ENCODE results near the gene GPR18.
"Not testable (repeated sequence)": the region's sequence is repeated elsewhere in the genome, so short reads cannot be mapped to it uniquely, and the experiment has no call there.

Gene GPR18

DNA sequence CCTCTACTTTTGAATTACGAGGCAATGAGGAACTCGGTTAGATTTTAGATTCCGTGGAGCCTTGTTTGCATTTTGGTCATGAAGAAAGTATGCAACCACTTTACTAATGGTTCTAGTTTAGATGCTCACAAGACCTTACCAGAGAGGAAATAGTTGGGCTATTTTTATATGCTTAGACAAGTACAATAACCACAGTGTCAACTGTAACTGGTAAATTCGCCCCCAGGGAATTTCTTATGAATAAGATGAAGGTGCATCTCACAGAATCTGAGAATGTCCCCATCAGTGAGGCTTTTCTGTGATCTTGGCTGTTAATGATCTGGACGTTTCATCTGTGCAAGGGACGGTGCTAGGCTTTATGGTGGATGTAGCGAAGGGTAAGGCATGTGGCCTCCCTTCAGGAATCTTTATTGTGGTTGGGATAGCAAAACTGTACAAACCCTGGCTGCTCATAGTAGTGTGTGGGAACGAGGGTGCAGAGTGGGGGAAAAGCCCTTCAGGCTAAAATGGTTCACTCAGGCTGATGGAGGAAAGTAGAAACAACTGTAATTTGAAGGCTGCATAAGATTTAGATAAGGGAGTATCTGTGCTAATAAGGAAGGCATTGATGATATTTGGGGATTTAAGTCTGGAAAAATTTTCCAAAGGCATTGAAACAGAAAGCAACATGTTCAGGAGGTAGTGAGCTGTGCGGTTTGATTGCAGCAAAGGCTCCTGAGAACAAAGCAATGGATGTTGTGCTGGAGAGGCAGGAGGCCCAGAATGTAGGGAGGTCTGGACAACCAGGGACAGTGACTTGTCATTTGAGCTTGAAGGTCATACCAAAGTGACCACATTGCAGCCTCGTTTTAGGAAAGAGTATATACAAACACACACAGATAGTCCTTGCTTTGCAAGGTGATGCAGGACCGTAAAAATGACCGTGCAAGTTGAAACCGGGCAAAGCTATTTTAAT, 29.2 kb downstream of the GPR18 start:
- no peak for DNase-seq (ENCODE audit: low spot score)

DNA sequence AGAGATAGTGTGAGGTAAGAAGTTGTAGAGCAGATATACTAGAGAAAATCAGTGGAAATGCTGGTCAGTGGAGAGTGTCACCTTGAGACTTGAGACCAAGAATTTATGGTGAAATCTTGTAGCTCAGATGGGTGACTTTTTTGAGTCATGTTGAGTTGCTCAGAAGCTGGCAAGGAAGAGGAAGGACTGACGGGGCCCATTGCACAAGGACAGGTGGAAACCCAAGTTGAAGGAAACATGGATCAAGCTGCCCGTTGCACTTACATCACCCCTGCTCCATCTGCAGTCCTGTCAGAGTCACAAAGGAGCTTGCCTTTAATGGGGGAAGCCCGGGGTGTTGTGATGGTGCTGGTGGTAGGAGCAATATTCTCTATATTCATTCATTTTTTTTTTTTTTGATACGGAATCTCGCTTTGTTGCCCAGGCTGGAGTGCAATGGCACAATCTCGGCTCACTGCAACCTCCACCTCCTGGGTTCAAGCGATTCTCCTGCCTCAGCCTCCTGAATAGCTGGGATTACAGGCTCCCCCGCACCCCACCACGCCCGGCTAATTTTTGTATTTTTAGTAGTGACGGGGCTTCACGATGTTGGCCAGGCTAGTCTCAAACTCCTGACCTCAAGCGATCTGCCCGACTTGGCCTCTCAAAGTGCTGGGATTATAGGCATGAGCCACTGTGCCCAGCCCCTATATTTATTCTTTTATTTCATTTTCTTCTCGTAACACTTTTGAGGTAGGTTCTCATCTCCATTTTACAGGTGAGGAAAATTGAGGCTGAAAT, 30.1 kb downstream of the GPR18 start:
- DNase-seq (ENCODE audit: low spot score): no peak

DNA sequence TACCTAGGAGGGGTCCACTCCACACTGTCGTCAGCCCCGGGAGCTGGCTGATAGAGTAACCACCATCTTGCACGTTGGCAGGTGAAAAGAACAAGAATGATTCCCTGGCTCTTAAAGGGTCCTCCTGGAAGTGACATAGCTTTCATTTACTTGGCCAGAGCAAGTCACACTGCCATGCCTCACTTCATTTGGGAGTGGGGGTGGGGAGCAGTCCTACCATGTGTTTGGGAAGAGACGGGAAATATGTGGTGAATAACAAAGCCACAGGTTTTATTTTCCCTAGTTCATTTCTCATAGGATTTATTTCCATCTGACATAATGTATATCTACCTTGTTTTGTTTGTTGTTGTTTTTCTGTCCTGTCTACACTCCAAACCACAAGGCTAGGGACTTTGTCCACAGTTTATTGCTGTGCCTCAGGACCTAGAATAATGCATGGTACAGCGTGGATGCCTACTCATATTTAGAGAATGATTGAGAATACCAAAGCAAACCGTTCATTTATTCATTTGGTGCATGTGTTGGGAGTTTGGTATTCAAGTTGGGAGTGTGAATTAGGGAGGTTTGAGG, 30.8 kb downstream of the GPR18 start:
- DNase-seq (ENCODE audit: low spot score): no peak

DNA sequence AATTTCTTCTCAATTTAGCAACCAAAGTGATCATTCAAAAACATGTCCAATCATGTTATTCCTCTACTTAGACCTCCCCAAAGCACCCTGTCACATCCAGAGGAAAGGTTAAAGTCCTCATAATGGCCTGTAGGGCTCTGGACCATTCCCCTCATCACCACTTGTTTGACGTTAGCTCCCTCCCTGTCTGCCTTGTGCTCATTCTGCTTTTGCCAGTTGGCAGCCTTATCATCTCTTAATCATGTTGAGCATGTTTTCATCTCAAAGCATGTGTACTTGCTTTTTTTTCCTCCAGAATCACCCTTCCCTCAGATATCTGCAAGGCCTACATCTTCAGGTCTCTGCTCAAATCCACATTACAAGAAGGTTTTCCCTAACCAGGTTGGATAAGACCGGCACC, 31.7 kb downstream of the GPR18 start:
- DNase-seq (ENCODE audit: low spot score): no peak

DNA sequence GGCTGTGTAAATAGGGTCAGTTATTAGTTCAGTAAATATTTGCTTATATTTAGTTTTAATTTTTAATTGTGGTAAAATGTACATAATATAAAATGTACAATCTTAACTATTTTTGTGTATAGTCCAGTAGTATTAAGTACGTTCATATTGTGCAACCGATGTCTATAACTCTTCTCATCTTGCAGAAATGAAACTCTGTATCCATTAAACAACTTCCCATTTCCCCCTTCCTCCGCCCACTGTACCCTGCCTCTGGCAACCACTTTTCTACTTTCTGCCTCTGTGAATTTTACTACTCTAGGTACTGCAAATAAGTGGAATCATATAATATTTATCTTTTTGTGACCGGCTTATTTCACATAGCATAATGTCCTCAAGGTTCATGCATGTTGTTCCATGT, 33.1 kb downstream of the GPR18 start:
- DNase-seq (ENCODE audit: low spot score): no peak

DNA sequence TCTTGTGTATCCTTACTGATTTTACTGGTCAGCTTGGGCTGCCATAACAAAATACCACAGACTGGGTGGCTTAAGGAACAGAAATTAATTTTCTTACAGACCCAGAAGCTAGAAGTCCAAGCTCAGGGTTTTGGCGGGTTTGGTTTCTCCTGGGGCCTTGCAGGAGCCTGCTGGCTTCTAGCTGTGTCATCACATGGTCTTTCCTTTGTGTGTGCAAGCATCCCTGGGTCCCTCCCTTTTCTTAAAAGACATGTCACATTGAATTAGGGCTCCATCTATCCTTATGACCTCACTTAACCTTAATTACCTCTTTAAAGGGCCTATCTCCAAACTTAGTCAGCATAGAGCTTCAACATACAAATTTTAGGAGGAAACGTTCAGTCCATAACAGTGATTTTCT, 34.2 kb downstream of the GPR18 start:
- no peak for DNase-seq (ENCODE audit: low spot score)

DNA sequence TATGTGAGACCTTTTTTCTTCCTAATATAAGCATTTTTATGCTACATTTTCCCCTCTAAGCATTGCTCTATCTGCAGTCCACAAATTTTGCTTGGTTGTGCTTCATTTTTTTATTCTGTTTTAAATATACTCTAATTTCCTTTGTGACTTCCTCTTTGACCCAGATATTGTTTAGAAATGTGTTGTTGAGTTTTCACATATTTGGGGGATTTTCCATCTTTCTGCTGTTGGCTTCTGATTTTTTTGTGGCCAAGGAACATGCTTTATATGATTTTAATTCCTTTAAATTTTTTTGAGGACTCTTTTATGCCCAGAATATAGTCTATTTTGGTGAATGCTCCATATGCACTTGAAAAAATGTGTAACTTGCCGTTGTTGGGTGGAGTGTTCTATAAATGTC, 34.6 kb downstream of the GPR18 start:
- DNase-seq (ENCODE audit: low spot score): no peak

DNA sequence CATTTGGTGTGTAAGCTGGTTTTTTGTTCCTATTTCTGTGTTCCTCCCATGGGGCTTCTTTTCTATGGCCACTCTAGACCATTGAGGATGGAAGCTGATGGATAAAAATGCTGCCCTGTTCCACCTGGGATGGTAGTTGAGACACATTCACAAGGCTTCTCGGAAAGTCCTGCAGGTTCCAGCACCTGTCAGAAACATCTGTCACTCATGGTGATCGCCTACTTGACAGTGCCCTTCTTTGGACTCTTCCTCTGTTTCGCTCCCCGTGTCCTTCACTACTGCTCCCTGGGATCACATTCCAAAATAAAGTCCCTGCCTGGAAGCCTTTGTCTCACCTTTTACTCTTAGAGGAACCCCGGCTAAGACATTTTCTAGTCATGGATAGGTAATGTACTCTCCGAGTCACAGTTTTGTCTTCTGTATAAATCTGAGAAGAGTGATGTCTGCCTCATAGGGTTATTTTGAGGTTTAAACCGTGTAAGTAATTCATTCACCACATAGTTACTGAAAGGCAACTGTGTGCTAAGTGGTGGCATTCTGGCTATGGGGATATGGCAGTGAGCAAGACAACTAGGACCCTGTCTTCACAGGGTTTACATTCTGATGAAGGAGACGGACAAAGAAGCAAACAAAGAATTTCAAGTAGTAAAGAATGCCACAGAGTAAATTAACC, 36.5 kb downstream of the GPR18 start:
- DNase-seq (ENCODE audit: low spot score): no peak

DNA sequence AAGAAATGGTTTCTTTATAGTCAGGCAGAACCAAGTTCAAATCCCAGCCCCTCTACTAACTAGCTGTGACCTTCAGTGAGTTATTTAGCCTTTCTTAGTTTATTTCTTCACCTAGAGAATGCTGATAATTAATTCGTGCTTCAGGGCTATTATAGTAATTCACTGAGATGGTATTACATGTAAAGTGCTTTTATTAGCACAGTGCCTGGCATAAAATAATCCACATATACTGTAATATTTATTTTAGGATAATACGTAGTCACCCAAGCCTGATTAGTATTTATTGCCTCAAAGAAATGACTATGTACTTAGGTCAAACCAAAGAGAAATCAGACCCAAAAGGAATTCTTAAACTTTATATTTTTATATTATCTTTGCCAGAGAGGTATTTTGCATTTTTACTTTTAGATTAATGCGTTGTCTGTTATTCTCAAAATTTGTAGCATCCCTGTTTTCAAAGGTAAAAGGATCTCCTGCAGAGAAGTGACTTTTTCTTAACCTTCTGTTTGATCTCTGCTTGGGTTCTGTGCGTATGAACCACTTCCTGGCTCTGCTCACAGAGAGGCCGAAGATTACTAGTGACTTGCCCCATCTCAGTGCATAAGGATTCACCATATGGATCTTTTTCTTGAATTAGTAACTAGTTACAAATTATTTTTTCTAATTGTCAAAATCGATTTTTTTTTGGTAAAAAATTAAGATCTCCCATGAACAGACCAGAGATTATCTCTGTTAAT, 37.8 kb downstream of the GPR18 start:
- no peak for DNase-seq (ENCODE audit: low spot score)

DNA sequence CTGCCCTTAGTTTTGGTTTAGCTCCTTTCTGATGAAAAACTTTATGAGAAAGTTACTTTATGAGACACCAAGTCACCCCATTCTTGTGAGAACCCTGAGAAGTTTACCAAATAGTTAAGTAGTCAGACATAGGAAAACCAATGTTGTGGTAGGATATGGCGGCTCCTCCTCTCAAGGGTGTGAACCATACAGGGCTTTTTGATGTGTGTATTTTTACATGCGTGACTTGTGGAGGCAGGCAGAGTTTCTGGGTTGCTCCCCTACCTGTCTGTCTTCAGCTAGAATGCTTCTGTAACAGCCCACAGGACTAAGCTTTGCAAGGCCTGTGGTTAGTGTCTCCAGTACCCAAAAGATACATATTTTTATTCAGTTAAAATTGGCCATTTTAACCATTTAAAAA, 39.2 kb downstream of the GPR18 start:
- no peak for DNase-seq (ENCODE audit: low spot score)

DNA sequence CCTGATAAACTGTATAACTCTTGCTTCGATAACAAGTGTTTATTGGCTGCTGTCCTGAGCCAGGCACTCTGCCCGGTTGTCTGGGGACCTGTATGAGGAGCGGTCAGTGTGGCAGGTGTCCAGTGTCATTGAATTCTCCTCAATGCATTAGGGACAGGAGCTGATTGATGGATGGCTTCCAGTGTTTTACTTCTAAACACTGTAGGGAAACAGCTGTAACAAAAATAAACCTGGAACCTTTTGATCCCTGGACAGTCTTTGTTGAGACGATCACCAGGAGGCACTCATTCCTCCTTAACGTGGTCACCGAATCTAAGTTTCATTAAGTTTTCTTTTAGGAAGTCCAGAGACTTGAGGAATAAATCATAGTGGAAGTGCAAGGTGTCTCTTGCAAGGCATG, 39.6 kb downstream of the GPR18 start:
- no peak for DNase-seq (ENCODE audit: low spot score)

DNA sequence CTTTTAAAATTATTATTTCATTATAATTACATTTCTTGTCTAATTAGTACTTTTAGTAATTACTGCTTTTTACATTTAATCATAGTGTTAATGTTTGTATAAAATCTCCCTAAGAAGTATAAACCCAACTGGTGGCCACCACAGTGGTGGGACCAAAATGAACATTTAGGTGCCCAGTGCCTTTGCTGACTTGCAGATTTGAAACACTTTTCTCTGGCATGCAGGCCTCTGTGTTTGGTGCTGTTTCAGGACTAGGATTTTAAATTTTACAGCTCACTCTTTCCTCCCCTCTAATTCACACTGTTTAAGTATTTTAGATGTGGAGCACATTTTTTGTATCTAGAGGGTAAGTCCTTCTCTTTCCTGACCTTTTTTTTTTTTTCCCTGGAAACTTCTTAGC, 40.1 kb downstream of the GPR18 start:
- DNase-seq (ENCODE audit: low spot score): no peak

DNA sequence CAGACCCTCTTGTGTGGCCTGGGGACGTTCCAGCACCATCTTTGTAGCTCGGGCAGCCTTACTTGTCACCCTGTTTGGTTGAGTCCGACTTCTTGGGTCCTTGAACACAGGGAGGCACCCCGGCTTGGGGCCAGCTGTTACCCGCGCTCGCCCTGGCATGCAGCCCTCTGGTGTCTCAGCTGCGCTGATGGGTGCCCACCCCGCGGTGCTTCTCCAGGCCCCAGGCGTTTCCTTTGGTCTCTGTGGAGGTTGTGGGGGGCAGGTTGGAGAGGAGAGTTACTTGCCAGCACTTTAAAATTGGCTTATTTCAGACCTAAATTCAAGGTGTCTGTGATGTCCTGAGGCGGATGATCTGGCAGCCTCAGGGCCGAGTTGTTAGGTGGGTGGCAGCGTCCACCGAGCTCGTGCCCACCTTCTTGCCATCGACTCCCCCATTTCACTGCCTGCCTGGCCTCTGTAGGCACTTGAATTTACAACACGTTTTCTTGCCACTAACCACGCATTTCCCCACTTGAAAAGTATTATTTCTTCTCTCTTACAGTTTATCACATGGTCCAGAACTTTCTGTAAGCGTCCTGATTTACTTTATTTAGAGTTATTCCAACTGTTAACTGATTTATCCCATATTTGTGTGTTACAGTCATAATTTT, 40.6 kb downstream of the GPR18 start:
- no peak for DNase-seq (ENCODE audit: low spot score)

DNA sequence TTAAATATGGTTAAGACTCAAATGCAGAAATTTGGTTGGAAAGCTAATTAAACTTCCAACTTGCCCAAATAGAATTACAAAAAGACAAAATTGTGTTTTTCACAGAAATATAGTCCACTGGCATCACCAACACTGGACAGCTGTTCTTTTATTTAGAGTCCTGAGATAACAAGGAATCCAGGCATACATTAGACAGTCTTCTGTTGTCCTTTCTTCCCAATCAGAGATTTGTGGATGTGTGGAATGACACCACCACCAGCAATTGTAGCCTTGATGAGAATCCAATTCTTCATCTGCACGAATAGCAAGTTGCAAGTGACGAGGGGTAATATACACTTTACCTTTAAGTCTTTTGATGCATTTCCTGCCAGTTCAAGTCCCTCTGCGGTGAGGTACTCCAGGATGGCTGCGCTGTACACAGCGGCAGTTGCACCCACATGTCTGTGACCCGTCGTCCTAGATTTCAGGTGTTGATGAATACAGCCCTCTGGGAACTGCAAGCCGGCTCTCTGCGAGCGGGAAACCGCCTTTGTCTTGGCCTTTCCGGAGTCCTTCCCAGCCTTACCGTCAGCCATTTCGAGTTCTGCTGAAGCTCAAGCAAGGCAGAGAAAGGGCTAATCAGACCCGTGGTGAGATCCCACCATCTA, 42.9 kb downstream of the GPR18 start:
- DNase-seq (ENCODE audit: low spot score): no peak

DNA sequence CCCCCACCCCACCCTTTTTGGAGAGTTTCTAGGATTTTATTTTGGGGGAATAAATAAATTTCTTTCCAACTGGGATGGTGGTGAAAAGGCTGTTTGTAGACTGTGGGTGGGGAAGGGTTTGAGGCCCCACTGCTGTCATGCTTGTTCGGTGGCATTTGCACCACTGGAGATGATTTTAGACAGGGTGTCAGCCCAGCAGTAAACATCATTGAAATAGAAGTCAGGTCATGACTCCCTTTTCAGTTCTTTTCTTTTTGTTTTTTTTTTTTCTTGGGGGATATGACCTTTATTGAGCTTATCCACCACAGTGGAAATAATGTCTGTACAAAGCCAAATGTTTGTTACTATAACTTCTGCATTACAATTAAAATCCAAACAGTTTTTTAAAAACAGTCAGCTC, 43.4 kb downstream of the GPR18 start:
- DNase-seq (ENCODE audit: low spot score): no peak

DNA sequence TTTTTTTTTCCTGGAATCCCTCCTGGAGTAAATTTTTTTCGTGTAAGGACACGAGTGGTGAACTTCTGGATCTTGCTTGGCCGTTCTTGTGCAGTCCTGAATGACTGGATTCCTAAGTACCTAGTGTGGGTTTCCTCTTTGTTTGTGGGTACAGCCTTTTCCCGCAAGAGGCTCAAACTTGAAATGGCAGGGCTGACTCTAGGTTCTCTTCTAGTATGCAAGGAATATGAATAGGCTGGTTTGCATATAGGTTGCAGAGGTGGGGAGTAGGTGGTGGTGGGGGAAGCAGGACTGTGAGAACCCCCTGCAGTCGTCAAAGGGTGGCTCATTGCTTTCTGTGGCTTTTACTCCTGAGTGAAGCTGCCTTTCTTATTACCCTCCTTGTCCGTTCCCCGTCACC, 43.9 kb downstream of the GPR18 start:
- DNase-seq (ENCODE audit: low spot score): no peak

DNA sequence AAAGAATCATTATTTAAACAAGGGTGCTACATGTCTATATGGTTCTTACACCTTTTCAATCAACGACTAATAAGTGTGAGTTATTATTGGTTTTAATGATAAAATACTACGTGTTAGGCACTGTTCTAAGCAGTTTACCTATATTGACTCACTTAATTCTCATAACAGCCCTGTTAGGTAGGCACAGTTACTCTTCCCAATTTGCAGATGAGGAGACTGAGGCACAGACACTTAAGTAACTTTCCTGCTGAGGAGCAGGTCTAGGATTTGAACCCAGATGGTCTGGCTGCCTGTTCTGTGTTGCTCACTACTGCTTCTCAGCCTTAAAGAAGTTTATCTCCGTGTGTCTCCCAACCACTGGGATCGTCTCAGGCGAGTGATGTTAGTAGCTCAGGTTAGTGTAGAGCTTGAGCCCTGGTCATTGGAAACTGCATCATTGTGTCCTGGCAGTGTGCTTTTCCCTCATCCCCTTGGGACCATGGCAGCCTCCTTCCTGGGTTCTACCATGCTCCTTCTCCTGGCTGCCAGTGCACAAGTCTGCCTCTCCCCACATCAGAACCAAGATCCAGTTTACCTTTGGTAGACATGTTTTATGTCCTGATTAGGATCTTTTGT, 46.7 kb downstream of the GPR18 start:
- no peak for DNase-seq (ENCODE audit: low spot score)

DNA sequence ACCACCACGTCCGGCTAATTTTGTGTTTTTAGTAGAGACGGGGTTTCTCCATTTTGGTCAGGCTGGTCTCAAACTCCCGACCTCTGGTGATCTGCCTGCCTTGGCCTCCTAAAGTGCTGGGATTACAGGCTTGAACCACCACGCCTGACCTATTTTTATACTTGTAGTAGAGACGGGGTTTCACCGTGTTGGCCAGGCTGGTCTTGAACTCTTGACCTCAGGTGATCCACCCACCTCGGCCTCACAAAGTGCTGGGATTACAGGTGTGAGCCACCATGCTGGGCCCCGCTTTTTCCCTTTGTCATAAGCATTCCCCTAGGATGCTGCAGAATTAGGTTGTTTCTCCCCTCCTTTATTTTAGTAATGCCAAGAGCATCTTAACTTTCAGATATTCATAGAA, 47.6 kb downstream of the GPR18 start:
- not testable (repeated sequence) for DNase-seq (ENCODE audit: low spot score)

DNA sequence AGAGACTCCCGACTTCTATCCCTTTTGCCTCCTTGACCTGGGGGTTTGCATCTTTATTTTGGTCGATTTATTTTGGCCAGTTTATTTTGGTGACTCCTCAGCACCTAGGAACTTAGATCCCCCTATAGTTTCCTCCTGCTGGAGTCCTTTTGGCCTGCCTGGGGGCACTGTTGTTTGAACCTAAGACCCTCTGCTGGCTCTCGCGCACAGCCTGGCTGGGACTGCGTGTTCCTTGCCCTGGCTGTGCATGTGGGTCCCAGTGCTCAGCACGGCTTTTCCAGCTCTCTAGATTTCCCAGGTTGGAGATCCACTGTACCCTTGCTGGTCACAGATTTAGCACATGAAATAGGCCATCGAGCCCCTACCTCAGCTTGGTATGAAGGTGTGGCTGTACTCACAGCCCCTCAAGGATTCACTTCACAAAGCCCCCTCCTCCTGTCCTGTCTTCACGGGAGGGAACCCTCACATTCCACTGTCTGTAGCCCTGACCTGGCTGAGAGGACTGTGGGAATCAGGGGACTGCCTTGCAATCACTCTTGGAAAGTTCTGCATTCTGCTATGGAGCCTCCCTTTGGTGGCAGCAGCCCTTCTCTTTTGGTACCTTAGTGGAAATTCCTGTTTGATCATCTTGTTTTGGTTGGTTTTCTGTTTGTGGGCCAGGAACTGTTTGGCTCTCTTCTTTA, 49.2 kb downstream of the GPR18 start:
- DNase-seq (ENCODE audit: low spot score): no peak

DNA sequence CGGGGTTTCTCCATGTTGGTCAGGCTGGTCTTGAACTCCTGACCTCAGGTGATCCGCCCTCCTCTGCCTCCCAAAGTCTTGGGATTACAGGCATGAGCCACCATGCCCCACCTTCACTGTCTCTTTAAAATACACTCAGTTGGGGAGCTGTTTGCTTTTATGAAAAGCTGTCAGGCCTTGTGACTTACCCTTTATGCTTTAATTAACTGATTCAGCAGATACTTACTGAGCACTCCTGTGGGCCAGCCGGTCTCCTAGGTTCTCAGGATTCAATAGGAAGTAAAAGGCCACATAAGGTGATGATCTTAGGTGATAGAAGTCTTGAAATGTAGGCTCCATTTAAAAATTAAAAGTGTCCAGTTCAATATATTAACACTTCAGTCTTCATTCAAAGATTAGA, 50.0 kb downstream of the GPR18 start:
- DNase-seq (ENCODE audit: low spot score): no peak

All from left forelimb (tissue), 1 donor.